Measurements from ENCODE around the gene POGZ.

DNA sequence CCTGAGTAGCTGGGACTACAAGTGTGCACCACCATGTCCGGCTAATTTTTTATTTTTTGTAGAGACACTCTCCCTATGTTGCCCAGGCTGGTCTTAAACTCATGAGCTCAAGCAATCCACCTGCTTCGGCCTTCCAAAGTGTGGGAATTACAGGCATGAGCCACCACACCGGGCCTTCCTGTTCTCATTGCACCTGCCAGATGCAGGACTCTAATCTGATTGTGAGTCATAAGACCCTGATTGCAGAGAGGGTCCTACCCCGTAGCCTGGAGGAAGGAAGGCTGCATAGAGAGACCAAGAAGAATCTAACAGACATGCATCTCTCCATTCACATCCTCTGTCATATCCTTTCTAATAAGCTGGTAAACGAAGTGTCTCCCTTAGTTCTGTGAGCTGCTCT is 32.3 kb upstream of the POGZ start:
- TF ChIP-seq, protein P1, sequence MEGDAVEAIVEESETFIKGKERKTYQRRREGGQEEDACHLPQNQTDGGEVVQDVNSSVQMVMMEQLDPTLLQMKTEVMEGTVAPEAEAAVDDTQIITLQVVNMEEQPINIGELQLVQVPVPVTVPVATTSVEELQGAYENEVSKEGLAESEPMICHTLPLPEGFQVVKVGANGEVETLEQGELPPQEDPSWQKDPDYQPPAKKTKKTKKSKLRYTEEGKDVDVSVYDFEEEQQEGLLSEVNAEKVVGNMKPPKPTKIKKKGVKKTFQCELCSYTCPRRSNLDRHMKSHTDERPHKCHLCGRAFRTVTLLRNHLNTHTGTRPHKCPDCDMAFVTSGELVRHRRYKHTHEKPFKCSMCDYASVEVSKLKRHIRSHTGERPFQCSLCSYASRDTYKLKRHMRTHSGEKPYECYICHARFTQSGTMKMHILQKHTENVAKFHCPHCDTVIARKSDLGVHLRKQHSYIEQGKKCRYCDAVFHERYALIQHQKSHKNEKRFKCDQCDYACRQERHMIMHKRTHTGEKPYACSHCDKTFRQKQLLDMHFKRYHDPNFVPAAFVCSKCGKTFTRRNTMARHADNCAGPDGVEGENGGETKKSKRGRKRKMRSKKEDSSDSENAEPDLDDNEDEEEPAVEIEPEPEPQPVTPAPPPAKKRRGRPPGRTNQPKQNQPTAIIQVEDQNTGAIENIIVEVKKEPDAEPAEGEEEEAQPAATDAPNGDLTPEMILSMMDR (IDR thresholded peaks at IDR 0.05), result no peak
- TF ChIP-seq POLR2AphosphoS5 (IDR thresholded peaks at IDR 0.05), result no peak

Measured in prostate gland (tissue), 2 donors.